Gastroesophageal sphincter (tissue), 4 donors: ENCODE data around the gene KIAA0040. TPM values are rescaled to one million over a fixed set of nuclear protein-coding genes. Genes with fewer than 3 reads are reported as not detected.

Experiments used
- ATAC-seq: fragments of 150-250 bp; one replicate; pipeline ENCODE4 v1.9.1; 2016; ENCODE audit warnings: mild to moderate bottlenecking, moderate library complexity
- H3K27ac ChIP-seq, 4 donors: fragments of 200-600 bp; sonication (generic) in 3 of 4; 1 replicate in 3 of 4; 2 replicates in 1 of 4; pipeline ENCODE4 v1.5.1; 2016 to 2019
- H3K27me3 ChIP-seq: fragments of 200-600 bp; sonication (generic); one replicate; pipeline ENCODE4 v1.5.1; 2019
- H3K36me3 ChIP-seq, 2 donors: fragments of 200-600 bp; sonication (generic); one replicate each; pipeline ENCODE4 v1.5.1; 2019; ENCODE audit warnings: control low read depth in 1 of 2
- H3K4me1 ChIP-seq, 3 donors: fragments of 200-600 bp; sonication (generic); 1 replicate in 2 of 3; 2 replicates in 1 of 3; pipeline ENCODE4 v1.5.1; 2016 to 2019; ENCODE audit warnings: control low read depth in 2 of 3
- H3K4me3 ChIP-seq, 2 donors: fragments of 200-600 bp; sonication (generic); one replicate each; pipeline ENCODE4 v1.5.1; 2019; ENCODE audit warnings: mild to moderate bottlenecking in 1 of 2, moderate library complexity in 1 of 2
- H3K9me3 ChIP-seq, 3 donors: fragments of 200-600 bp; sonication (generic); one replicate each; pipeline ENCODE4 v1.5.1; 2017 to 2019; ENCODE audit warnings: control low read depth in 2 of 3
- EP300 ChIP-seq: sonication (generic); formaldehyde crosslinking; IDR thresholded peaks from one replicate; pipeline ENCODE4 v1.6.1; 2017; ENCODE audit warnings: antibody characterized with exemption, mild to moderate bottlenecking
- POLR2A ChIP-seq, 2 donors: fragments of 450-650 bp; IDR thresholded peaks; one replicate each; pipeline ENCODE4 v1.6.1; 2017; ENCODE audit warnings: antibody characterized with exemption in 2 of 2, mild to moderate bottlenecking in 2 of 2, moderate library complexity in 1 of 2
- POLR2AphosphoS5 ChIP-seq: sonication (generic); formaldehyde crosslinking; IDR thresholded peaks from one replicate; pipeline ENCODE4 v1.6.1; 2017; ENCODE audit warnings: antibody characterized with exemption
- WGBS, 2 donors: methylation state at CpG; one replicate each; pipeline ENCODE4 v1.1.5; 2018; ENCODE audit warnings: low coverage in 1 of 2; 5-methylcytosine and 5-hydroxymethylcytosine counted together
- total RNA-seq, 4 donors: library from RNA; depleted of rRNA; stranded (reverse); fragments of >200 nt; gene quantifications; one replicate each; pipeline ENCODE4 v1.1.0, GENCODE V29; 2016
- TF ChIP-seq, protein P1 (sequence below), 4 experiments: fragments of 200-600 bp in 2 of 4; fragments of 450-650 bp in 2 of 4; sonication (generic) in 1 of 4; IDR thresholded peaks; one replicate each; pipeline ENCODE4 v1.5.1; 2017 to 2019; ENCODE audit warnings: antibody characterized with exemption in 4 of 4, mild to moderate bottlenecking in 2 of 4, moderate library complexity in 2 of 4

The KIAA0040 gene
- total RNA-seq, 4 donors from 2014 or later = 43.2 to 54.3 (median 46.5) TPM

DNA sequence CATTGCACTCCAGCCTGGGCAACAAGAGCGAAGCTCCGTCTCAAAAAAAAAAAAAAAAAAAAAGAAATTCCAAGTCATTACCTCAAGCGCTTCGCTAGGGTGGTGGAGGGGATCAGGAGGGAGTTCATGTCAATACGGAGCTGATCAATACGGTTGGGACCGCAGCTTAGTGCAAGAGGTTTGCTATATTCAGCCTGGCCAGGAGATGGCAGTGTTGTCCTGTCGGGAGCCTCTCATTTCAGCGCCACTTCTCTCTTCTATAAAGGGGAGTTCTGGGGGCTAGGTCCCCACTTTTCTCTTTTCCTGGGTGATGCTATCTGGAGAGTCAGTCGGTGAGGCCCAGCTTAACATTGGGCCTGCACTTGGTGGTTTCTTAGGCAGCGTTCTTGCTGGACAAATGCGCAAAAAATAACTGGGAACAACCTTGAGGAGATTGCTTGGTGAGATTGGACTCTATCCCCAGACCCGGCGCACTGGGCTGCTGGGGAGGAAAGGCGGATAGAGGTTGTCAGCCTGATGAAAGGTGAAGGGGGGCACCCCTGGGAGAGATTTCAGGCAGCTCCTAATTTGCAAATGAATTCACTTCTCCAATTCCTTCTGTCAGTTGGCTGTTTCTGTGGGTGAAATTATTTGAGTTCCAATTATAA, 40.4 kb downstream of the KIAA0040 start:
- Histone ChIP-seq H3K27me3 (peaks cover 5% of the 10 kb centered on the region), H3K4me1 (peaks cover 0 to 39% (median 8%) of the 10 kb centered on the region in 3 donors), H3K36me3 (no peaks in the 10 kb centered on the region), H3K9me3 (no peaks in the 10 kb centered on the region), H3K4me3 (no peak overlapping the region), H3K27ac (no peak overlapping the region)
- 7 to 17% methylated on average over 10 to 15 of the region's 15 CpGs for WGBS, 2 donors
- peak; percentile 50 for ATAC-seq
- TF ChIP-seq, protein P1, sequence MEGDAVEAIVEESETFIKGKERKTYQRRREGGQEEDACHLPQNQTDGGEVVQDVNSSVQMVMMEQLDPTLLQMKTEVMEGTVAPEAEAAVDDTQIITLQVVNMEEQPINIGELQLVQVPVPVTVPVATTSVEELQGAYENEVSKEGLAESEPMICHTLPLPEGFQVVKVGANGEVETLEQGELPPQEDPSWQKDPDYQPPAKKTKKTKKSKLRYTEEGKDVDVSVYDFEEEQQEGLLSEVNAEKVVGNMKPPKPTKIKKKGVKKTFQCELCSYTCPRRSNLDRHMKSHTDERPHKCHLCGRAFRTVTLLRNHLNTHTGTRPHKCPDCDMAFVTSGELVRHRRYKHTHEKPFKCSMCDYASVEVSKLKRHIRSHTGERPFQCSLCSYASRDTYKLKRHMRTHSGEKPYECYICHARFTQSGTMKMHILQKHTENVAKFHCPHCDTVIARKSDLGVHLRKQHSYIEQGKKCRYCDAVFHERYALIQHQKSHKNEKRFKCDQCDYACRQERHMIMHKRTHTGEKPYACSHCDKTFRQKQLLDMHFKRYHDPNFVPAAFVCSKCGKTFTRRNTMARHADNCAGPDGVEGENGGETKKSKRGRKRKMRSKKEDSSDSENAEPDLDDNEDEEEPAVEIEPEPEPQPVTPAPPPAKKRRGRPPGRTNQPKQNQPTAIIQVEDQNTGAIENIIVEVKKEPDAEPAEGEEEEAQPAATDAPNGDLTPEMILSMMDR (IDR thresholded peaks at IDR 0.05) = peak; percentile 79 to 88 (median 84)
- no peak for TF ChIP-seq EP300

DNA sequence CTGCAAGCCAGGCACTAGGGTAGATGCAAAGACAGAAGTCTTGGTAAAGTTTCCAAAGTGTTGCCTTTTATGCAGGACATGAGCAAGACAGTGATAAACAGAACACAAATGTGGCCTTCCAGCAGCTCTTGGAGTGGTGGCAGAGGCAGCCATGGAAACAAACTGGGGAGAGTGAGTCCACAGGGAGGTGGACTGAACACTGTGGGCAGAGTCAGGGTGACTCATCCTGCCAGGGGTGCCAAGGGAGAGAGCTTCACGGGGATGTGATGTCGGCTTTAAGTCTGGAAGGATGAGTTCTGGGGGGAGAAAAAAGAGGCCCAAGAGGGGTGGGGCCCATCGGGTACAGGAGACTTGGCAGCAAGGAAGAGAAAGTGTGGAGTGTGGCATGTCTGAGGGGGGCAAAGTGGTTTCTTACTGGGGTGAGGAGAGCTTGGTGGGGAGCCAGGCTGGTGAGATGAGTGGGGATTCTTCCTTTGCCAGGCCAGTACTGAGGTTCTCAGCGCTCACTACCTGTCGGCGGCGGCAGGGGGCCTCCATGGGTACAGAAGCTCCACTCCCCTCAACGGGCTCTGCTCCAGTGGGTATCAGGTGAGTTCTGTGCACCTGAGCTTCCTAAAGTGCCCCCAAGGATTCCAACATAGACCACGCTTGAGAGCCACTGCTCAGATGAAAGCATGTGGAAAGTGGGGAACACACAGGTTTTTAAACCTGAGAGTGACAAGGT, 41.8 kb downstream of the KIAA0040 start:
- no peaks in the 10 kb centered on the region for H3K9me3 ChIP-seq
- peaks cover 0 to 50% (median 8%) of the 10 kb centered on the region in 3 donors for H3K4me1 ChIP-seq
- peak; percentile 51 for ATAC-seq
- TF ChIP-seq POLR2AphosphoS5 (no peak), POLR2A (IDR thresholded peaks at IDR 0.05) (no peak), EP300 (no peak)
- TF ChIP-seq, protein P1 (IDR thresholded peaks at IDR 0.05) = no peak
- H3K27ac ChIP-seq = peak overlapping the region; percentile 21 to 74 (median 59)
- no peak overlapping the region for H3K4me3 ChIP-seq
- H3K36me3 ChIP-seq = no peaks in the 10 kb centered on the region
- H3K27me3 ChIP-seq = peaks cover 5% of the 10 kb centered on the region
- 27 to 33% methylated on average over 2 to 3 of the region's 9 CpGs for WGBS, 2 donors

DNA sequence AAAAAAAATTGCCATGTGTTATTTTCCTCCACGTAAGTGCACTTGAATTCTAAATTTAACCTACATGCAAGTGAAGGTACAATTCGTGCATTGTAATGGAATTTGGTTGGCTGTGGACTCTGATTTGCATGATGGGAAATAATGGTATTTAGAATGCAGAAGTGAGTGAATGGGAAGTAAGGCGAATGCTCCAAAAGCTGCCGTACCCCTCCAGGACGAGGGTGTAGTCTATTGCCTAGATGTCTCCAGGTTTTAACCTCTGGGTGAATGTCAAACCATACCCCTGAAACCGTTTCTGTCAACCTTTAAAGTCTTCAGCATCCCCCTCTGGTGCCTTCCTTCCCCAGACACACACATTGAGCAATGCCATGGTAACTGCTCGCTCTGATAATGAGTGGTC, 44.5 kb downstream of the KIAA0040 start:
- Histone ChIP-seq H3K9me3 (no peaks in the 10 kb centered on the region), H3K36me3 (no peaks in the 10 kb centered on the region), H3K27me3 (no peaks in the 10 kb centered on the region), H3K4me1 (peaks cover 0 to 36% (median 8%) of the 10 kb centered on the region in 3 donors), H3K27ac (no peak overlapping the region), H3K4me3 (no peak overlapping the region)
- TF ChIP-seq, protein P1 (IDR thresholded peaks at IDR 0.05) = no peak
- TF ChIP-seq POLR2AphosphoS5 (no peak), EP300 (no peak), POLR2A (IDR thresholded peaks at IDR 0.05) (no peak)
- no peak for ATAC-seq
- WGBS, 2 donors = 56 to 75% methylated on average over 4 to 7 of the region's 7 CpGs

DNA sequence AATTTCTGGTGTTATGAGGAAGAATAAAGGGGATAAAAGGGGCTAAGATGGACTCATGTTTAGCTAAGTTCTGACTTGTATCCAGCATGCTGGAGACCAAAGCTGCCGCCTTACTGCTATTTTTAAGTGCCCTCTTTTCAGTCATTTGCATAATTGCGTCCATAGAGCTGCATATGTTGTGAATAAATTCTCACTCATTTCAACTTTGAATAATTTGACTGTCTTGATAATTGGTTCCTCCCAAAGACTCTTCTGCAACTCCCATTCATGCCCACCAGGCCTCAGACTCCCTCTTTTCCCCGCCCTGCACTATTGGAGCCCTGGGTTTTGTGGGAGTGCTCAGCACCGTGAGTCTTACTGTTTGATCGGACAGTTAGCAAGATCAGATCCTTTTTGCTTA, 45.0 kb downstream of the KIAA0040 start:
- no peak for ATAC-seq
- H3K27ac ChIP-seq = no peak overlapping the region
- no peaks in the 10 kb centered on the region for H3K27me3 ChIP-seq
- 93 to 96% methylated on average over 3 to 5 of the region's 5 CpGs for WGBS, 2 donors
- peaks cover 0 to 36% (median 8%) of the 10 kb centered on the region in 3 donors for H3K4me1 ChIP-seq
- no peak overlapping the region for H3K4me3 ChIP-seq
- no peak for TF ChIP-seq EP300
- TF ChIP-seq, protein P1 (IDR thresholded peaks at IDR 0.05) = no peak
- TF ChIP-seq POLR2A (IDR thresholded peaks at IDR 0.05) = no peak
- TF ChIP-seq POLR2AphosphoS5 = no peak
- no peaks in the 10 kb centered on the region for H3K9me3 ChIP-seq
- H3K36me3 ChIP-seq = no peaks in the 10 kb centered on the region
